ENCODE measurements around the gene RAB28. TPM values are rescaled to one million over a fixed set of nuclear protein-coding genes. Genes with fewer than 3 reads are reported as not detected.

Gene RAB28
- total RNA-seq, 1 donor from 2014 or later: 19.5 TPM

- Mint-ChIP-seq H3K27me3 (peaks cover 71% of the 10 kb centered on the region), H3K4me1 (peaks cover 2% of the 10 kb centered on the region)
Observed at GRCh38 chr4:13523105-13523477, 39.0 kb upstream of the RAB28 start.

GRCh38 chr4:13522282-13523104 lies 38.4 kb upstream of the RAB28 start:
- Mint-ChIP-seq H3K36me3 (ENCODE audit: low read depth) (no peaks in the 10 kb centered on the region), H3K9me3 (peaks cover 11% of the 10 kb centered on the region), H3K27ac (peak overlapping the region; percentile 20), H3K27me3 (peaks cover 70% of the 10 kb centered on the region), H3K4me1 (peaks cover 2% of the 10 kb centered on the region), H3K4me3 (no peak overlapping the region)
- intact Hi-C loops (cut with micrococcal nuclease): no loop called here
- DNase-seq: peak; percentile 62

More at GRCh38 chr4:13523105-13523477, 39.0 kb upstream of the RAB28 start:
- Mint-ChIP-seq H3K27ac (peak overlapping the region; percentile 20), H3K9me3 (peaks cover 11% of the 10 kb centered on the region), H3K36me3 (ENCODE audit: low read depth) (no peaks in the 10 kb centered on the region), H3K4me3 (no peak overlapping the region)
- intact Hi-C loops (cut with micrococcal nuclease): no loop called here
- peak; percentile 53 for DNase-seq

GRCh38 chr4:13521047-13521446 lies 36.9 kb upstream of the RAB28 start:
- intact Hi-C loops (cut with micrococcal nuclease): no loop called here
- Mint-ChIP-seq H3K27ac (no peak overlapping the region), H3K9me3 (peaks cover 11% of the 10 kb centered on the region), H3K4me1 (no peaks in the 10 kb centered on the region), H3K27me3 (peaks cover 62% of the 10 kb centered on the region), H3K4me3 (no peak overlapping the region), H3K36me3 (ENCODE audit: low read depth) (no peaks in the 10 kb centered on the region)
- DNase-seq: peak; percentile 43

GRCh38 chr4:13516315-13516860 lies 32.2 kb upstream of the RAB28 start:
- intact Hi-C loops (cut with micrococcal nuclease): no loop called here
- Mint-ChIP-seq H3K27ac (no peak overlapping the region), H3K4me3 (no peak overlapping the region), H3K4me1 (no peaks in the 10 kb centered on the region), H3K27me3 (peaks cover 32% of the 10 kb centered on the region), H3K36me3 (ENCODE audit: low read depth) (no peaks in the 10 kb centered on the region), H3K9me3 (peaks cover 3% of the 10 kb centered on the region)
- no peak for DNase-seq

GRCh38 chr4:13515268-13515667 lies 31.1 kb upstream of the RAB28 start:
- no peak overlapping the region for H3K4me3 Mint-ChIP-seq
- no peaks in the 10 kb centered on the region for H3K4me1 Mint-ChIP-seq
- no peaks in the 10 kb centered on the region for H3K36me3 Mint-ChIP-seq (ENCODE audit: low read depth)
- H3K27ac Mint-ChIP-seq: no peak overlapping the region
- H3K27me3 Mint-ChIP-seq: peaks cover 25% of the 10 kb centered on the region
- peak; percentile 37 for DNase-seq
- intact Hi-C loops (cut with micrococcal nuclease): no loop called here
- H3K9me3 Mint-ChIP-seq: no peaks in the 10 kb centered on the region

- no peak for DNase-seq
- intact Hi-C loops (cut with micrococcal nuclease): no loop called here
- peaks cover 25% of the 10 kb centered on the region for H3K27me3 Mint-ChIP-seq
- no peak overlapping the region for H3K4me3 Mint-ChIP-seq
- no peaks in the 10 kb centered on the region for H3K36me3 Mint-ChIP-seq (ENCODE audit: low read depth)
- H3K4me1 Mint-ChIP-seq: no peaks in the 10 kb centered on the region
- no peaks in the 10 kb centered on the region for H3K9me3 Mint-ChIP-seq
- no peak overlapping the region for H3K27ac Mint-ChIP-seq
Observed at GRCh38 chr4:13514722-13515121, 30.6 kb upstream of the RAB28 start.

- H3K4me3 Mint-ChIP-seq: no peak overlapping the region
- no peaks in the 10 kb centered on the region for H3K9me3 Mint-ChIP-seq
- no peaks in the 10 kb centered on the region for H3K36me3 Mint-ChIP-seq (ENCODE audit: low read depth)
- DNase-seq: no peak
- peaks cover 15% of the 10 kb centered on the region for H3K27me3 Mint-ChIP-seq
- no peak overlapping the region for H3K27ac Mint-ChIP-seq
- H3K4me1 Mint-ChIP-seq: no peaks in the 10 kb centered on the region
- intact Hi-C loops (cut with micrococcal nuclease): no loop called here
Observed at GRCh38 chr4:13511101-13511500, 27.0 kb upstream of the RAB28 start.

- no peak for DNase-seq
- intact Hi-C loops (cut with micrococcal nuclease): no loop called here
- no peak overlapping the region for H3K4me3 Mint-ChIP-seq
- no peaks in the 10 kb centered on the region for H3K4me1 Mint-ChIP-seq
- no peaks in the 10 kb centered on the region for H3K9me3 Mint-ChIP-seq
- no peaks in the 10 kb centered on the region for H3K36me3 Mint-ChIP-seq (ENCODE audit: low read depth)
- no peak overlapping the region for H3K27ac Mint-ChIP-seq
- peaks cover 10% of the 10 kb centered on the region for H3K27me3 Mint-ChIP-seq
Observed at GRCh38 chr4:13509442-13509841, 25.3 kb upstream of the RAB28 start.

GRCh38 chr4:13504374-13504773 lies 20.2 kb upstream of the RAB28 start:
- intact Hi-C loops (cut with micrococcal nuclease): no loop called here
- no peak overlapping the region for H3K27ac Mint-ChIP-seq
- no peaks in the 10 kb centered on the region for H3K36me3 Mint-ChIP-seq (ENCODE audit: low read depth)
- H3K4me3 Mint-ChIP-seq: no peak overlapping the region
- H3K27me3 Mint-ChIP-seq: peaks cover 19% of the 10 kb centered on the region
- DNase-seq: no peak
- no peaks in the 10 kb centered on the region for H3K4me1 Mint-ChIP-seq
- no peaks in the 10 kb centered on the region for H3K9me3 Mint-ChIP-seq

GRCh38 chr4:13498469-13498868 lies 14.3 kb upstream of the RAB28 start:
- Mint-ChIP-seq H3K9me3 (peaks cover 4% of the 10 kb centered on the region), H3K4me3 (no peak overlapping the region), H3K27ac (no peak overlapping the region), H3K27me3 (peaks cover 30% of the 10 kb centered on the region), H3K36me3 (ENCODE audit: low read depth) (no peaks in the 10 kb centered on the region), H3K4me1 (no peaks in the 10 kb centered on the region)
- intact Hi-C loops (cut with micrococcal nuclease): no loop called here
- DNase-seq: no peak

- Mint-ChIP-seq H3K27me3 (peaks cover 28% of the 10 kb centered on the region), H3K9me3 (peaks cover 4% of the 10 kb centered on the region), H3K27ac (no peak overlapping the region), H3K4me1 (no peaks in the 10 kb centered on the region), H3K4me3 (no peak overlapping the region), H3K36me3 (ENCODE audit: low read depth) (no peaks in the 10 kb centered on the region)
- DNase-seq: no peak
- intact Hi-C loops (cut with micrococcal nuclease): no loop called here
Observed at GRCh38 chr4:13496605-13497004, 12.5 kb upstream of the RAB28 start.

- H3K27me3 Mint-ChIP-seq: peaks cover 25% of the 10 kb centered on the region
- no peaks in the 10 kb centered on the region for H3K4me1 Mint-ChIP-seq
- H3K36me3 Mint-ChIP-seq (ENCODE audit: low read depth): no peaks in the 10 kb centered on the region
- no peak overlapping the region for H3K27ac Mint-ChIP-seq
- H3K4me3 Mint-ChIP-seq: no peak overlapping the region
- intact Hi-C loops (cut with micrococcal nuclease): no loop called here
- no peak for DNase-seq
- peaks cover 4% of the 10 kb centered on the region for H3K9me3 Mint-ChIP-seq
Observed at GRCh38 chr4:13495753-13496152, 11.6 kb upstream of the RAB28 start.

GRCh38 chr4:13493793-13494192 lies 9.7 kb upstream of the RAB28 start:
- Mint-ChIP-seq H3K27me3 (peaks cover 24% of the 10 kb centered on the region), H3K4me1 (no peaks in the 10 kb centered on the region), H3K27ac (no peak overlapping the region), H3K9me3 (peaks cover 4% of the 10 kb centered on the region), H3K36me3 (ENCODE audit: low read depth) (no peaks in the 10 kb centered on the region), H3K4me3 (no peak overlapping the region)
- intact Hi-C loops (cut with micrococcal nuclease): no loop called here
- no peak for DNase-seq

- DNase-seq: no peak
- Mint-ChIP-seq H3K27me3 (peaks cover 21% of the 10 kb centered on the region), H3K4me1 (no peaks in the 10 kb centered on the region), H3K27ac (no peak overlapping the region), H3K36me3 (ENCODE audit: low read depth) (no peaks in the 10 kb centered on the region), H3K9me3 (peaks cover 6% of the 10 kb centered on the region), H3K4me3 (no peak overlapping the region)
- intact Hi-C loops (cut with micrococcal nuclease): no loop called here
Observed at GRCh38 chr4:13492747-13493146, 8.6 kb upstream of the RAB28 start.

Measured in activated CD4-positive, alpha-beta T cell treated with anti-CD3 and anti-CD28 coated beads, Interleukin-2, amount 10 ng/mL, durations not matched to agents 24 days and 14 days (primary cell).